ENCODE results near the gene RAPH1.

Gene RAPH1

DNA sequence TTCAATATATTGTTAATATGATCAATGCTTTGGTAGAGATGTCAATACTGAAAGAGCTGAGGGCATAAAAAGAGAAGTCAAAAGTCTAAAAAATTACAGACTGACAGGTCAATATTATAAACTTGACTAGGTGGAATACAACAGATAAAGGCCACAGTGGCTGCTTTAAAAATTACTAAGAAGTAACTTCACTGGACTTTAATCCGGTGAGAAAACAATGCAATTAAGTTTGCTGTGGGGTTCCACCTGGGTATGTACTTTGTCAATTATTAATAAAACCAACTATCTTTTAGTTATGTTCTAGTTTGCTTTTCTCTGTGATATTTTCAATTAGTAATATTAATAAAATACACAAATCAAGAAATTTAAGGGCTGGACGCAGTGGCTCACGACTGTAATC, 44.7 kb downstream of the RAPH1 start:
- H3K9me3 ChIP-seq (ENCODE audit: control insufficient read depth, insufficient read depth, low read depth, low read length): no peaks in the 10 kb centered on the region
- H3K36me3 ChIP-seq (ENCODE audit: control insufficient read depth in 2 of 2, insufficient read depth in 1 of 2, low read length in 2 of 2): peaks cover 0 to 20% of the 10 kb centered on the region in 2 experiments; a peak in 2 of 3 replicates
- TF ChIP-seq FEZF1 (tag by site-specific recombination; IDR thresholded peaks at IDR 0.05) (no peak), SP3 (tag by site-specific recombination; IDR thresholded peaks at IDR 0.05) (no peak), ZNF433 (tag by site-specific recombination; IDR thresholded peaks at IDR 0.05; ENCODE audit: low read depth) (no peak), ZNF114 (tag by site-specific recombination; IDR thresholded peaks at IDR 0.05) (no peak), ZNF302 (tag by site-specific recombination; IDR thresholded peaks at IDR 0.05; ENCODE audit: low read depth) (no peak), ZNF747 (tag by site-specific recombination; IDR thresholded peaks at IDR 0.05) (no peak), SP2 (tag by site-specific recombination; IDR thresholded peaks at IDR 0.05) (no peak), ZNF571 (tag by site-specific recombination; IDR thresholded peaks at IDR 0.05) (no peak), HOXA7 (CRISPR knock-in tag; IDR thresholded peaks at IDR 0.05; ENCODE audit: borderline replicate concordance) (no peak)
- TF ChIP-seq, protein P1, sequence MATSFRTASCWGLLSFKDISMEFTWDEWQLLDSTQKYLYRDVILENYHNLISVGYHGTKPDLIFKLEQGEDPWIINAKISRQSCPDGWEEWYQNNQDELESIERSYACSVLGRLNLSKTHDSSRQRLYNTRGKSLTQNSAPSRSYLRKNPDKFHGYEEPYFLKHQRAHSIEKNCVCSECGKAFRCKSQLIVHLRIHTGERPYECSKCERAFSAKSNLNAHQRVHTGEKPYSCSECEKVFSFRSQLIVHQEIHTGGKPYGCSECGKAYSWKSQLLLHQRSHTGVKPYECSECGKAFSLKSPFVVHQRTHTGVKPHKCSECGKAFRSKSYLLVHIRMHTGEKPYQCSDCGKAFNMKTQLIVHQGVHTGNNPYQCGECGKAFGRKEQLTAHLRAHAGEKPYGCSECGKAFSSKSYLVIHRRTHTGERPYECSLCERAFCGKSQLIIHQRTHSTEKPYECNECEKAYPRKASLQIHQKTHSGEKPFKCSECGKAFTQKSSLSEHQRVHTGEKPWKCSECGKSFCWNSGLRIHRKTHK (tag by site-specific recombination; IDR thresholded peaks at IDR 0.05): no peak
- TF ChIP-seq, protein P2, sequence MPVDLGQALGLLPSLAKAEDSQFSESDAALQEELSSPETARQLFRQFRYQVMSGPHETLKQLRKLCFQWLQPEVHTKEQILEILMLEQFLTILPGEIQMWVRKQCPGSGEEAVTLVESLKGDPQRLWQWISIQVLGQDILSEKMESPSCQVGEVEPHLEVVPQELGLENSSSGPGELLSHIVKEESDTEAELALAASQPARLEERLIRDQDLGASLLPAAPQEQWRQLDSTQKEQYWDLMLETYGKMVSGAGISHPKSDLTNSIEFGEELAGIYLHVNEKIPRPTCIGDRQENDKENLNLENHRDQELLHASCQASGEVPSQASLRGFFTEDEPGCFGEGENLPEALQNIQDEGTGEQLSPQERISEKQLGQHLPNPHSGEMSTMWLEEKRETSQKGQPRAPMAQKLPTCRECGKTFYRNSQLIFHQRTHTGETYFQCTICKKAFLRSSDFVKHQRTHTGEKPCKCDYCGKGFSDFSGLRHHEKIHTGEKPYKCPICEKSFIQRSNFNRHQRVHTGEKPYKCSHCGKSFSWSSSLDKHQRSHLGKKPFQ (tag by site-specific recombination; IDR thresholded peaks at IDR 0.05): no peak
- TF ChIP-seq, protein P3, sequence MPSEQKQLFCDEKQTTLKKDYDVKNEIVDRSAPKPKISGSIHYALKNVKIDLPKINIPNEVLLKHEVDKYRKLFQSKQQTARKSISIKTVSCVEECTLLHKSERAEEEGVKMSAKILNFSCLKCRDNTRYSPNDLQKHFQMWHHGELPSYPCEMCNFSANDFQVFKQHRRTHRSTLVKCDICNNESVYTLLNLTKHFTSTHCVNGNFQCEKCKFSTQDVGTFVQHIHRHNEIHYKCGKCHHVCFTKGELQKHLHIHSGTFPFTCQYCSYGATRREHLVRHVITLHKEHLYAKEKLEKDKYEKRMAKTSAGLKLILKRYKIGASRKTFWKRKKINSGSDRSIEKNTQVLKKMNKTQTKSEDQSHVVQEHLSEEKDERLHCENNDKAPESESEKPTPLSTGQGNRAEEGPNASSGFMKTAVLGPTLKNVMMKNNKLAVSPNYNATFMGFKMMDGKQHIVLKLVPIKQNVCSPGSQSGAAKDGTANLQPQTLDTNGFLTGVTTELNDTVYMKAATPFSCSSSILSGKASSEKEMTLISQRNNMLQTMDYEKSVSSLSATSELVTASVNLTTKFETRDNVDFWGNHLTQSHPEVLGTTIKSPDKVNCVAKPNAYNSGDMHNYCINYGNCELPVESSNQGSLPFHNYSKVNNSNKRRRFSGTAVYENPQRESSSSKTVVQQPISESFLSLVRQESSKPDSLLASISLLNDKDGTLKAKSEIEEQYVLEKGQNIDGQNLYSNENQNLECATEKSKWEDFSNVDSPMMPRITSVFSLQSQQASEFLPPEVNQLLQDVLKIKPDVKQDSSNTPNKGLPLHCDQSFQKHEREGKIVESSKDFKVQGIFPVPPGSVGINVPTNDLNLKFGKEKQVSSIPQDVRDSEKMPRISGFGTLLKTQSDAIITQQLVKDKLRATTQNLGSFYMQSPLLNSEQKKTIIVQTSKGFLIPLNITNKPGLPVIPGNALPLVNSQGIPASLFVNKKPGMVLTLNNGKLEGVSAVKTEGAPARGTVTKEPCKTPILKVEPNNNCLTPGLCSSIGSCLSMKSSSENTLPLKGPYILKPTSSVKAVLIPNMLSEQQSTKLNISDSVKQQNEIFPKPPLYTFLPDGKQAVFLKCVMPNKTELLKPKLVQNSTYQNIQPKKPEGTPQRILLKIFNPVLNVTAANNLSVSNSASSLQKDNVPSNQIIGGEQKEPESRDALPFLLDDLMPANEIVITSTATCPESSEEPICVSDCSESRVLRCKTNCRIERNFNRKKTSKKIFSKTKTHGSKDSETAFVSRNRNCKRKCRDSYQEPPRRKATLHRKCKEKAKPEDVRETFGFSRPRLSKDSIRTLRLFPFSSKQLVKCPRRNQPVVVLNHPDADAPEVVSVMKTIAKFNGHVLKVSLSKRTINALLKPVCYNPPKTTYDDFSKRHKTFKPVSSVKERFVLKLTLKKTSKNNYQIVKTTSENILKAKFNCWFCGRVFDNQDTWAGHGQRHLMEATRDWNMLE (tag by site-specific recombination; conservative IDR thresholded peaks at IDR 0.05; ENCODE audit: low read depth): no peak
- ChIA-PET POLR2A (no interaction called here), CTCF (no interaction called here)
- H3K27ac ChIP-seq (ENCODE audit: extremely low read depth, low read depth, low read length): no peak overlapping the region
- no peaks in the 10 kb centered on the region for H3K4me1 ChIP-seq (ENCODE audit: control insufficient read depth, insufficient read depth, low read length)
- no peak overlapping the region for H3K4me3 ChIP-seq (ENCODE audit: low read depth, low read length)

DNA sequence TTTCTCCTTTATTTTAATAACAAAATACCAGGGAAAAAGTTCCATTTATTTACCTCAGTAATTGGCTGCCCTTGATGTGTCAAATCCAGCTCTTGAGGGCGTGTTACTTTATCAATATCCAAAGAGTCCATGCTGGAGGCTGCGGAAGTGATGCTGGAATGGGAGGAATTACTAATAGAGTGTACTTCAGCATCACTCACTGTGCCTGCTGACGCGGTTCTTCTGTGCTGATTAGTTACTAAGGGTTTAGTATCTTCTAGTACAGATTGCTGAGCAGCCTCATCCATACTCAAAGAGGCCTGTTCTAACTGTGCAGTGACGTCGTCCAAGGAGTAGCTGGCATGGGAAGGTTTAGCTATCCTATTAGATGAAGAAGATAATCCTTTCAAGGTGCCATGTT, 45.6 kb downstream of the RAPH1 start:
- Histone ChIP-seq H3K4me1 (ENCODE audit: control insufficient read depth, insufficient read depth, low read length) (no peaks in the 10 kb centered on the region), H3K27ac (ENCODE audit: extremely low read depth, low read depth, low read length) (no peak overlapping the region), H3K4me3 (ENCODE audit: low read depth, low read length) (no peak overlapping the region), H3K36me3 (ENCODE audit: control insufficient read depth in 2 of 2, insufficient read depth in 1 of 2, low read length in 2 of 2) (peaks cover 0 to 20% of the 10 kb centered on the region in 2 experiments; a peak in 2 of 3 replicates), H3K9me3 (ENCODE audit: control insufficient read depth, insufficient read depth, low read depth, low read length) (no peaks in the 10 kb centered on the region)
- TF ChIP-seq ZNF785 (tag by site-specific recombination; IDR thresholded peaks at IDR 0.05) (no peak), ZFHX2 (tag by site-specific recombination; conservative IDR thresholded peaks at IDR 0.05) (no peak), ZNF623 (tag by site-specific recombination; IDR thresholded peaks at IDR 0.05) (no peak), ZBTB17 (tag by site-specific recombination; IDR thresholded peaks at IDR 0.05) (no peak), ZNF544 (tag by site-specific recombination; IDR thresholded peaks at IDR 0.05) (no peak), HOXC10 (CRISPR knock-in tag; IDR thresholded peaks at IDR 0.05) (no peak), ZNF837 (tag by site-specific recombination; IDR thresholded peaks at IDR 0.05) (no peak), ZNF624 (tag by site-specific recombination; IDR thresholded peaks at IDR 0.05) (no peak), OVOL3 (tag by site-specific recombination; IDR thresholded peaks at IDR 0.05) (no peak)
- POLR2A ChIA-PET: no interaction called here
- CTCF ChIA-PET: interaction anchor here (0.6 kb wide), 1 partner anchor 115 kb away, joined by 3 read pairs; no protein-coding TSS in a partner anchor

Measured in HEK293 (cell line).